Natural killer cell (primary cell): Measurements from ENCODE around the gene GHRHR. TPM values are rescaled to one million over a fixed set of nuclear protein-coding genes. Genes with fewer than 3 reads are reported as not detected.

Experiments used
- ATAC-seq, 3 donors: fragments of 150-1000 bp in 2 of 3; fragments of 200-7000 bp in 1 of 3; cut with Tn5 transposase; 1 replicate in 1 of 3; 2 replicates in 2 of 3; pipeline ENCODE4 v1.10.0; 2021; ENCODE audit warnings: mild to moderate bottlenecking in 2 of 3, moderate library complexity in 2 of 3
- DNase-seq, 2 donors: peaks; one replicate each; pipeline versions ENCODE4 v3.0.0 to v3.0.0-alpha.2; 2013 to 2021; ENCODE audit warnings: mixed read lengths in 1 of 2
- H3K27ac ChIP-seq: one replicate; pipeline ENCODE4 v1.5.1; 2013; ENCODE audit warnings: mild to moderate bottlenecking, low read length
- H3K27me3 ChIP-seq: one replicate; pipeline ENCODE4 v1.6.1; 2013; ENCODE audit warnings: low read length; ENCODE audit not compliant: control insufficient read depth, insufficient read depth
- H3K36me3 ChIP-seq: one replicate; pipeline ENCODE4 v1.6.1; 2013; ENCODE audit warnings: low read length; ENCODE audit not compliant: control insufficient read depth, insufficient read depth
- H3K4me1 ChIP-seq: one replicate; pipeline ENCODE4 v1.6.1; 2013; ENCODE audit warnings: low read length; ENCODE audit not compliant: control insufficient read depth, insufficient read depth
- H3K4me3 ChIP-seq: one replicate; pipeline ENCODE4 v1.5.1; 2013; ENCODE audit warnings: low read length
- H3K9me3 ChIP-seq: one replicate; pipeline ENCODE4 v1.6.1; 2013; ENCODE audit warnings: low read length; ENCODE audit not compliant: control insufficient read depth, insufficient read depth
- H3K27ac Mint-ChIP-seq, 2 donors: one replicate each; pipeline ENCODE4 v1.8.0; 2022; ENCODE audit warnings: mild to moderate bottlenecking in 2 of 2, mixed read lengths in 2 of 2, moderate library complexity in 1 of 2
- H3K27me3 Mint-ChIP-seq, 2 donors: one replicate each; pipeline ENCODE4 v1.8.0; 2022; ENCODE audit warnings: low read depth in 2 of 2, mixed read lengths in 2 of 2
- H3K36me3 Mint-ChIP-seq: one replicate; pipeline ENCODE4 v1.8.0; 2022; ENCODE audit warnings: mixed read lengths
- H3K4me1 Mint-ChIP-seq, 2 donors: one replicate each; pipeline ENCODE4 v1.8.0; 2022; ENCODE audit warnings: mixed read lengths in 2 of 2
- H3K4me3 Mint-ChIP-seq: one replicate; pipeline ENCODE4 v1.8.0; 2022; ENCODE audit warnings: mild to moderate bottlenecking, moderate library complexity, mixed read lengths
- H3K9me3 Mint-ChIP-seq, 2 donors: one replicate each; pipeline ENCODE4 v1.8.0; 2022; ENCODE audit warnings: mixed read lengths in 2 of 2
- WGBS: methylation state at CpG from one replicate; pipeline ENCODE4 v1.1.7; 2013; ENCODE audit warnings: missing lambda C conversion rate; ENCODE audit not compliant: insufficient coverage; 5-methylcytosine and 5-hydroxymethylcytosine counted together
- intact Hi-C: fragments of 100-400 bp; cut with micrococcal nuclease; formaldehyde crosslinking; loops from one replicate; pipeline ENCODE4 v1.14.2; 2022
- total RNA-seq, 4 donors: library from RNA; stranded (reverse); fragments of 120-200 nt in 1 of 4; gene quantifications; one replicate each; pipeline versions ENCODE4 v1.2.3 to v1.2.4, GENCODE V29; 2013 to 2022
- TF ChIP-seq, protein P1 (sequence below): fragments of 200-600 bp; IDR thresholded peaks from one replicate; pipeline ENCODE4 v1.8.0; 2022; ENCODE audit warnings: antibody characterized with exemption

The GHRHR gene
- total RNA-seq, 3 donors from 2014 or later (not counting 1 experiment from before 2014, with no cell fraction given), result not detected

DNA sequence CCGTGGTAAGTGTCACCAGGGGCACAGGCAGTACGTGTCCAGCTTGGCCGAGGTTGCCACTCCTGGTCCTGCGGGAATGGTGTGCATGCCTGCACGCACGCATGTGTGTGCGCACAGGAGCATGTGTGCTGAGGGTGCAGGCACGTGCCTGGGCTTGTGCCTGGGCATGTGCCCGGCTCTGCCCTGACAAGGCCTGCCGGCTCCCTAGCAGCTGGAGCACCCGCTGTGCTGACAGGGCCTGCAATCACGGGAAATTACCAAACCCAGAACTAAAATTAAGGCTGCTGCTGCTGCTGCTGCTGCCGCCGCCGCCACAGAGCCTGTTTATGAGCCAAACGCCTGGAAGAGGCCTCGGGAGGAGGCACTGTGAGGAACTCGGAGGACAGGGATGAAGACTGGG is 28.7 kb downstream of the GHRHR start:
- Histone ChIP-seq H3K36me3 (no peaks in the 10 kb centered on the region), H3K27ac (no peak overlapping the region), H3K9me3 (no peaks in the 10 kb centered on the region), H3K4me3 (no peak overlapping the region), H3K27me3 (no peaks in the 10 kb centered on the region), H3K4me1 (no peaks in the 10 kb centered on the region)
- H3K27ac Mint-ChIP-seq, result no peak overlapping the region
- no peak overlapping the region for H3K4me3 Mint-ChIP-seq
- TF ChIP-seq, protein P1, sequence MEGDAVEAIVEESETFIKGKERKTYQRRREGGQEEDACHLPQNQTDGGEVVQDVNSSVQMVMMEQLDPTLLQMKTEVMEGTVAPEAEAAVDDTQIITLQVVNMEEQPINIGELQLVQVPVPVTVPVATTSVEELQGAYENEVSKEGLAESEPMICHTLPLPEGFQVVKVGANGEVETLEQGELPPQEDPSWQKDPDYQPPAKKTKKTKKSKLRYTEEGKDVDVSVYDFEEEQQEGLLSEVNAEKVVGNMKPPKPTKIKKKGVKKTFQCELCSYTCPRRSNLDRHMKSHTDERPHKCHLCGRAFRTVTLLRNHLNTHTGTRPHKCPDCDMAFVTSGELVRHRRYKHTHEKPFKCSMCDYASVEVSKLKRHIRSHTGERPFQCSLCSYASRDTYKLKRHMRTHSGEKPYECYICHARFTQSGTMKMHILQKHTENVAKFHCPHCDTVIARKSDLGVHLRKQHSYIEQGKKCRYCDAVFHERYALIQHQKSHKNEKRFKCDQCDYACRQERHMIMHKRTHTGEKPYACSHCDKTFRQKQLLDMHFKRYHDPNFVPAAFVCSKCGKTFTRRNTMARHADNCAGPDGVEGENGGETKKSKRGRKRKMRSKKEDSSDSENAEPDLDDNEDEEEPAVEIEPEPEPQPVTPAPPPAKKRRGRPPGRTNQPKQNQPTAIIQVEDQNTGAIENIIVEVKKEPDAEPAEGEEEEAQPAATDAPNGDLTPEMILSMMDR, result no peak
- ATAC-seq, result no peak
- WGBS, result 86% methylated on average over 18 of the region's 18 CpGs
- H3K4me1 Mint-ChIP-seq, result no peaks in the 10 kb centered on the region
- H3K27me3 Mint-ChIP-seq, result peaks cover 0 to 4% of the 10 kb centered on the region in 2 donors
- intact Hi-C loops, result no loop called here
- no peaks in the 10 kb centered on the region for H3K36me3 Mint-ChIP-seq
- no peak for DNase-seq
- no peaks in the 10 kb centered on the region for H3K9me3 Mint-ChIP-seq

DNA sequence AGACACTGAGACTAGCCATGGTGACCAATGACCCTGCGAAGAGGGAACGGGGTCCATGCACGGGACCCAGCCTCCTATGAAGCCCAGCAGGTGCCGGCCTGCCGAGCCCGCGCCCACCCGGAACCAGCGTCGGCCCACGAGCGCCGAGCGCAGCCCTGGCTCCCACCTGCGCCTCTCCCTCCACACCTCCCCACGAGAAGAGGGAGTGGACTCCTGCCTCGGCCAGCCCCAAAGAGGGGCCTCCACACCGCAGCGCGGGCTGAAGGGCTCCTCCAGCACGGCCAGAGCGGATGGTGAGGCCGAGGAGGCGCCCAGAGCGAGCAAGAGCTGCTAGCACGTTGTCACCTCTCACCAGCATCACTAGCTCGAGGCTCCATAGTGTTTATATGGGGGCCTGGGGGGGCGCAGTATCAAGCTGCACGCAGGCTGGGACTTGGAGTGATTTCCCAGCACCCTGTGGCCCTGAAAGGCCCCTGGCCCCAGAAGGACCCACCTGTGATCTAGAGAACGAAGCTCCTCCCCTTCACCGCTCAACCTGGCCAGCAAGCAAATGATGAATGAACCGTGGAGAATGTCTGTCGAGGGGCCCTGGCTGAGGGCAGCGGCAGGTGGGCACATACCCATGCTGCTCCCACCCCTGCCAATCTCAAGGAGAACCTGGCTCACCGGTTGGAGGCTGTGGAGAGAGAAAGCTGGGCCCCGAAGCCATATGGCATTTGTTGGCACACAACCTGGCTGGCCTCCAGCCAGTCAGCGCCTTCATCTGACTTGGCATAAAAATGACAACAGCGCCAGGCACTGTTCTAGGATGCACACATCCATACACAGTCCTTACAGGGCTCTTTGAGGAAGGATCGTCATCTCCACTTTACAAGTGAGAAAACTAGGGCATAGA is 30.7 kb downstream of the GHRHR start:
- H3K4me3 Mint-ChIP-seq, result no peak overlapping the region
- DNase-seq (no peak), ATAC-seq (no peak)
- Histone ChIP-seq H3K36me3 (no peaks in the 10 kb centered on the region), H3K4me1 (no peaks in the 10 kb centered on the region), H3K9me3 (no peaks in the 10 kb centered on the region), H3K4me3 (no peak overlapping the region), H3K27me3 (no peaks in the 10 kb centered on the region), H3K27ac (no peak overlapping the region)
- 93% methylated on average over 38 of the region's 39 CpGs for WGBS
- H3K27ac Mint-ChIP-seq, result no peak overlapping the region
- no peaks in the 10 kb centered on the region for H3K36me3 Mint-ChIP-seq
- intact Hi-C loops, result no loop called here
- H3K4me1 Mint-ChIP-seq, result no peaks in the 10 kb centered on the region
- H3K9me3 Mint-ChIP-seq, result no peaks in the 10 kb centered on the region
- TF ChIP-seq, protein P1, result no peak
- peaks cover 0 to 3% of the 10 kb centered on the region in 2 donors for H3K27me3 Mint-ChIP-seq

DNA sequence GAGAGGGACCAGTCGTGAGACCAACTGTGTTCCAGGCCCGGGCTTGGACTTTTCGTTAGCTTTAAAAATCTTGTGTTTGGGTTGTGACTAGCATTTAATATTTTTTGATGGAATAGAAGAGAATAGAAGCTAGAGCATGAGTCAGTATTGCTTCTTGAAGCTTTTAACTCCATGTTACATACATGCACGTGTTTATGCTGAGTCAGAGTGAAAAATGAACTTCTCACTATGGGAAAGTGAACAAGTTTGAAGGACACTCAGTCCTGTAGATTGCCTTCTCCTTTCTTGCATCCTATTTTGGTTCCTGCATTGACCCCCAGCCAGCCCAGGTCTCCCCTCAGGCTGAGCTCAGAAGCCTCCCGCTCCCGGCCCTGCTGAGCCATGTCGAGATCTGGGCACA is 31.8 kb downstream of the GHRHR start:
- no peaks in the 10 kb centered on the region for H3K4me1 ChIP-seq
- DNase-seq, result no peak
- H3K27ac ChIP-seq, result no peak overlapping the region
- Mint-ChIP-seq H3K36me3 (no peaks in the 10 kb centered on the region), H3K27ac (no peak overlapping the region), H3K27me3 (peaks cover 0 to 2% of the 10 kb centered on the region in 2 donors), H3K9me3 (no peaks in the 10 kb centered on the region), H3K4me1 (peaks cover 0 to 8% of the 10 kb centered on the region in 2 donors), H3K4me3 (no peak overlapping the region)
- H3K27me3 ChIP-seq, result no peaks in the 10 kb centered on the region
- 75% methylated on average over 7 of the region's 7 CpGs for WGBS
- H3K4me3 ChIP-seq, result no peak overlapping the region
- TF ChIP-seq, protein P1, result no peak
- intact Hi-C loops, result no loop called here
- no peaks in the 10 kb centered on the region for H3K9me3 ChIP-seq
- ATAC-seq, result no peak
- H3K36me3 ChIP-seq, result no peaks in the 10 kb centered on the region
